ENCODE results near the gene BSCL2. TPM values are rescaled to one million over a fixed set of nuclear protein-coding genes. Genes with fewer than 3 reads are reported as not detected.

The BSCL2 gene
- total and polyA plus RNA-seq, 2 donors (not counting 3 experiments of a cell fraction or from before 2014, with no cell fraction given), result 31.1 to 94.8 TPM

- peaks cover 0 to 2% of the 10 kb centered on the region in 2 experiments for H3K36me3 ChIP-seq (ENCODE audit: control insufficient read depth in 2 of 2, extremely low read depth in 1 of 2, insufficient read depth in 2 of 2, low read length in 2 of 2)
- dilution Hi-C loops (cut with MboI; ENCODE audit: extremely low pct_ligation_motif_present, low sequenced_read_pairs), result no loop called here
- peak; percentile 83 for FAIRE-seq
- peak overlapping the region; percentile 69 for H3K27ac ChIP-seq (ENCODE audit: insufficient read depth, low read depth, low read length)
- no peaks in the 10 kb centered on the region for H4K20me1 ChIP-seq (replicated peaks; ENCODE audit: control insufficient read depth, extremely low read depth, insufficient read depth, low read length)
- intact Hi-C loops (cut with micrococcal nuclease), result no loop called here
- no peak for DNase-seq (ENCODE audit: low read depth, low spot score)
- H3K4me1 ChIP-seq (ENCODE audit: control insufficient read depth, extremely low read depth, insufficient read depth, low read length), result peaks cover 15% of the 10 kb centered on the region
- peak overlapping the region; percentile 80 for H3K9ac ChIP-seq (replicated peaks; ENCODE audit: extremely low read depth, insufficient read depth, low read length)
- peak overlapping the region; percentile 95 for H2AFZ ChIP-seq (ENCODE audit: low read depth, low read length)
- H3K4me2 ChIP-seq (ENCODE audit: insufficient read depth, low read length), result peak overlapping the region; percentile 96
- H3K9me1 ChIP-seq (replicated peaks; ENCODE audit: control insufficient read depth, extremely low read depth, insufficient read depth, low read length), result no peaks in the 10 kb centered on the region
- BruUV-seq (replicated peaks), result no TSS peak
- CTCF ChIA-PET, result interaction anchor here (0.8 to 3.2 kb wide), 7 partner anchors 10 to 276 kb away, joined by 3 to 30 read pairs (median 4); partner anchors contain the start of gene EEF1G
- no peaks in the 10 kb centered on the region for H3K27me3 ChIP-seq (ENCODE audit: control insufficient read depth in 2 of 2, insufficient read depth in 2 of 2, low read length in 2 of 2)
- peaks cover 30% of the 10 kb centered on the region for H3K79me2 ChIP-seq (ENCODE audit: control insufficient read depth, insufficient read depth, low read length)
- TF ChIP-seq, protein P1, sequence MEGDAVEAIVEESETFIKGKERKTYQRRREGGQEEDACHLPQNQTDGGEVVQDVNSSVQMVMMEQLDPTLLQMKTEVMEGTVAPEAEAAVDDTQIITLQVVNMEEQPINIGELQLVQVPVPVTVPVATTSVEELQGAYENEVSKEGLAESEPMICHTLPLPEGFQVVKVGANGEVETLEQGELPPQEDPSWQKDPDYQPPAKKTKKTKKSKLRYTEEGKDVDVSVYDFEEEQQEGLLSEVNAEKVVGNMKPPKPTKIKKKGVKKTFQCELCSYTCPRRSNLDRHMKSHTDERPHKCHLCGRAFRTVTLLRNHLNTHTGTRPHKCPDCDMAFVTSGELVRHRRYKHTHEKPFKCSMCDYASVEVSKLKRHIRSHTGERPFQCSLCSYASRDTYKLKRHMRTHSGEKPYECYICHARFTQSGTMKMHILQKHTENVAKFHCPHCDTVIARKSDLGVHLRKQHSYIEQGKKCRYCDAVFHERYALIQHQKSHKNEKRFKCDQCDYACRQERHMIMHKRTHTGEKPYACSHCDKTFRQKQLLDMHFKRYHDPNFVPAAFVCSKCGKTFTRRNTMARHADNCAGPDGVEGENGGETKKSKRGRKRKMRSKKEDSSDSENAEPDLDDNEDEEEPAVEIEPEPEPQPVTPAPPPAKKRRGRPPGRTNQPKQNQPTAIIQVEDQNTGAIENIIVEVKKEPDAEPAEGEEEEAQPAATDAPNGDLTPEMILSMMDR (IDR thresholded peaks at IDR 0.05; ENCODE audit: extremely low read depth in 1 of 2, insufficient read depth in 1 of 2, low read depth in 1 of 2, low read length in 2 of 2), result no peak
- TF ChIP-seq MYC (IDR thresholded peaks at IDR 0.05; ENCODE audit: low read depth, low read length), result no peak
- TF ChIP-seq EZH2 (IDR thresholded peaks at IDR 0.05; ENCODE audit: borderline replicate concordance, low read depth, low read length, severe bottlenecking), result no peak
- no peak for TF ChIP-seq GATA2 (IDR thresholded peaks at IDR 0.05; ENCODE audit: insufficient read depth, insufficient read length, low read depth, low read length)
- no peak for TF ChIP-seq FOS (IDR thresholded peaks at IDR 0.05; ENCODE audit: borderline replicate concordance, insufficient read depth, low read length)
- TF ChIP-seq JUN (IDR thresholded peaks at IDR 0.05; ENCODE audit: borderline replicate concordance, insufficient read depth, insufficient read length, low read depth), result no peak
- TF ChIP-seq POLR2AphosphoS5 (IDR thresholded peaks at IDR 0.05; ENCODE audit: insufficient read depth, low read depth, low read length), result no peak
- POLR2A ChIA-PET, result interaction anchor here (0.6 to 1.7 kb wide), 8 partner anchors 9 to 170 kb away, joined by 3 to 9 read pairs (median 5); partner anchors contain the start of genes GANAB, INTS5, MTA2 and TUT1
- no peaks in the 10 kb centered on the region for H3K9me3 ChIP-seq (replicated peaks; ENCODE audit: control insufficient read depth, insufficient read depth, low read length)
- H3K4me3 ChIP-seq (replicated peaks in 1 of 3; ENCODE audit: insufficient read depth in 1 of 3, low read depth in 1 of 3, low read length in 3 of 3), result peak overlapping the region; percentile 49 to 92 (median 77)
These were observed 36.0 kb downstream of the BSCL2 start for GRCh38 chr11:62671236-62671607.

Measured in endothelial cell of umbilical vein (primary cell).